WERI-Rb-1 (cell line): ENCODE measurements around the gene PPP3CB.
"Not testable (repeated sequence)": the region's sequence is repeated elsewhere in the genome, so short reads cannot be mapped to it uniquely, and the experiment has no call there.

Experiments used
- DNase-seq: peaks from one replicate; pipeline ENCODE4 v3.0.0-alpha.2; 2020
- H3K27ac ChIP-seq: fragments of 250-450 bp; sonication (Bioruptor Pico); 2 replicates; pipeline ENCODE4 v1.5.1; 2020; ENCODE audit warnings: mild to moderate bottlenecking, moderate library complexity
- H3K27me3 ChIP-seq: fragments of 250-450 bp; sonication (Bioruptor Pico); 2 replicates; pipeline ENCODE4 v1.5.1; 2021; ENCODE audit warnings: mild to moderate bottlenecking, low read depth, moderate library complexity; ENCODE audit not compliant: insufficient read depth, severe bottlenecking
- H3K36me3 ChIP-seq: fragments of 250-450 bp; sonication (Bioruptor Pico); 2 replicates; pipeline ENCODE4 v1.5.1; 2020; ENCODE audit warnings: mild to moderate bottlenecking, moderate library complexity
- H3K4me3 ChIP-seq: 2 replicates; pipeline ENCODE4 v1.5.1; 2011; ENCODE audit warnings: low read depth, mild to moderate bottlenecking, control low read depth, low read length
- H3K9me3 ChIP-seq: fragments of 250-450 bp; sonication (Bioruptor Pico); 2 replicates; pipeline ENCODE4 v1.5.1; 2021; ENCODE audit warnings: mild to moderate bottlenecking, moderate library complexity; ENCODE audit not compliant: severe bottlenecking
- CTCF ChIP-seq: IDR thresholded peaks from 2 replicates; pipeline ENCODE4 v1.5.1; 2011; ENCODE audit warnings: low read depth, mild to moderate bottlenecking, control low read depth, inconsistent platforms, low read length

PPP3CB gene

GRCh38 chr10:73399063-73399462 lies 96.8 kb downstream of the PPP3CB start:
- Histone ChIP-seq H3K27ac (no peak overlapping the region), H3K36me3 (peaks cover 41% of the 10 kb centered on the region), H3K4me3 (no peak overlapping the region), H3K27me3 (no peaks in the 10 kb centered on the region), H3K9me3 (no peaks in the 10 kb centered on the region)
- DNase-seq, result no peak
- TF ChIP-seq CTCF, result no peak

GRCh38 chr10:73398024-73398423 lies 97.8 kb downstream of the PPP3CB start:
- H3K36me3 ChIP-seq, result peaks cover 41% of the 10 kb centered on the region
- no peaks in the 10 kb centered on the region for H3K9me3 ChIP-seq
- H3K27ac ChIP-seq, result no peak overlapping the region
- no peak overlapping the region for H3K4me3 ChIP-seq
- 0 out of 2 replicates have a peak, but pooled peaks have one; percentile 15 for TF ChIP-seq CTCF
- no peaks in the 10 kb centered on the region for H3K27me3 ChIP-seq
- DNase-seq, result no peak

GRCh38 chr10:73394325-73394724 lies 101.5 kb downstream of the PPP3CB start:
- H3K36me3 ChIP-seq, result peaks cover 48% of the 10 kb centered on the region
- not testable (repeated sequence) for H3K9me3 ChIP-seq, H3K4me3 ChIP-seq, H3K27me3 ChIP-seq, DNase-seq, H3K27ac ChIP-seq

GRCh38 chr10:73388228-73388627 lies 107.6 kb downstream of the PPP3CB start:
- no peak for DNase-seq
- no peaks in the 10 kb centered on the region for H3K9me3 ChIP-seq
- H3K27ac ChIP-seq, result no peak overlapping the region
- H3K27me3 ChIP-seq, result no peaks in the 10 kb centered on the region
- H3K36me3 ChIP-seq, result peaks cover 57% of the 10 kb centered on the region
- no peak for TF ChIP-seq CTCF
- H3K4me3 ChIP-seq, result no peak overlapping the region

GRCh38 chr10:73386583-73386982 lies 109.2 kb downstream of the PPP3CB start:
- Histone ChIP-seq H3K36me3 (peaks cover 71% of the 10 kb centered on the region), H3K4me3 (no peak overlapping the region), H3K27me3 (no peaks in the 10 kb centered on the region), H3K27ac (no peak overlapping the region), H3K9me3 (no peaks in the 10 kb centered on the region)
- DNase-seq, result no peak
- TF ChIP-seq CTCF, result no peak
